Activated T-helper 1 cell treated with anti-CD3 and anti-CD28 coated beads, Interleukin-12 subunit alpha, Interleukin-12 subunit beta, Interleukin-2, Interleukin-4 antibody, amounts not matched to agents 30 ng/mL and 10 ng/mL and 1 ng/mL, durations not matched to agents 14 hours and 24 hours and 36 hours (primary cell): ENCODE measurements around the gene DCXR. TPM values are rescaled to one million over a fixed set of nuclear protein-coding genes. Genes with fewer than 3 reads are reported as not detected.

ENCODE experiments used
- DNase-seq: peaks from one replicate; pipeline ENCODE4 v3.0.0; 2021; ENCODE audit warnings: low spot score
- H3K27ac Mint-ChIP-seq: one replicate; pipeline ENCODE4 v1.8.0; 2021; ENCODE audit warnings: mild to moderate bottlenecking, mixed read lengths
- H3K27me3 Mint-ChIP-seq: one replicate; pipeline ENCODE4 v1.8.0; 2022; ENCODE audit warnings: mild to moderate bottlenecking, moderate library complexity, mixed read lengths; ENCODE audit not compliant: insufficient read depth
- H3K36me3 Mint-ChIP-seq: one replicate; pipeline ENCODE4 v1.8.0; 2021; ENCODE audit warnings: low read depth, mixed read lengths
- H3K4me1 Mint-ChIP-seq: one replicate; pipeline ENCODE4 v1.8.0; 2021; ENCODE audit warnings: low read depth, mixed read lengths
- H3K4me3 Mint-ChIP-seq: one replicate; pipeline ENCODE4 v1.8.0; 2021; ENCODE audit warnings: mild to moderate bottlenecking, moderate library complexity, mixed read lengths
- H3K9me3 Mint-ChIP-seq: one replicate; pipeline ENCODE4 v1.8.0; 2021; ENCODE audit warnings: mixed read lengths
- intact Hi-C: fragments of 100-400 bp; cut with micrococcal nuclease; formaldehyde crosslinking; loops from one replicate; pipeline ENCODE4 v1.15.1; 2024
- total RNA-seq: library from RNA; stranded (reverse); gene quantifications from 2 replicates; pipeline ENCODE4 v1.2.3, GENCODE V29; 2022

DCXR gene
- total RNA-seq: 123 and 125 TPM in 2 replicates

DNA sequence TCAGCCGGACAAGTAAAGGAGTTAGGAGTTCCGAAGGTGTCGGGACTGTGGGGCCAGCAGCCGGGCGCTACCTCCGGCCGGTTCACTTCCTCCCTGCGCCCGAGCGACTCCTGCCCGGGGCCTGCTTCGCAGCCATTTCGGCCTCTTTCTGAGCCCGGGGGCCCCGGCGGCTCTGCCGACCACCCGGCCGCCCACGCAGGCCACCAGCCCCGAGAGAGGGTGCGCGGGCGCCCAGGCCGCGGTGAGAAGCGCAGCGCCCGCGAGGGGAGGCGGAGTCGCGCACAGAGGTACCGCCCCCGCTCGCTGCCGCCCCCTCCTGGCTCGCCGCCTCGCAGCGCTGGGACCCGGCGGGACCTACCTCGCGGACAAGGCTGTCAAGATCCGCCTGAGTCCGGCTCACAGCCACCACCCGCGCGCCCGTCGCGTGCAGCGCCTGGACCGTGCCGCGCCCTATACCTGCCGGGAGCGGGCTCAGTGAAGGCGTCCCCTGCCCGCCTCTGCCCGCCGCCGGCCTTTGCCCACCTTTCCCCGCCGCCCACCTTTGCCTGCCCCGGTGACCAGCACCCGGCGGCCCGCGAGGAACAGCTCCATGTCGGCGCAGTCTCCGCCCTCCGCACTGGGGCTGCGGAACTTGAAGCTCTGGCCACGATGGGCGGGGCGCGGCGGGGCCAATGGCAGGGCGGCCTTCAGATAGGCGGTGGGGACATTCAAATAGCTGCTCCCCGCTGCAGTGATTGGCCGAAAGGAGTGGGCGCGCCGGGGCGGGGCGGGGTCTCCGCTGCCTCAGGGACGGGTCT is at the start of gene DCXR:
TSS of gene DCXR (minus strand) at position 606 of the 797 bp plus-strand sequence. CDS start at position 591, 15 bp downstream.
- Mint-ChIP-seq H3K4me1 (peaks cover 24% of the 10 kb centered on the region), H3K36me3 (peaks cover 11% of the 10 kb centered on the region), H3K9me3 (no peaks in the 10 kb centered on the region), H3K4me3 (peak within 1 kb of the TSS; percentile 85), H3K27me3 (peaks cover 2% of the 10 kb centered on the region), H3K27ac (peak within 1 kb of the TSS; percentile 93)
- intact Hi-C loops: loop anchor here (1.0 to 5.0 kb wide), 5 partner anchors 14 to 381 kb away; partner anchors contain the start of genes ARHGDIA, FASN, GPS1 and HEXD
- DNase-seq: peak; percentile 98

GRCh38 chr17:82085931-82086764 is 48.7 kb upstream of the DCXR start:
- H3K9me3 Mint-ChIP-seq: no peaks in the 10 kb centered on the region
- no peaks in the 10 kb centered on the region for H3K27me3 Mint-ChIP-seq
- H3K4me1 Mint-ChIP-seq: no peaks in the 10 kb centered on the region
- H3K4me3 Mint-ChIP-seq: no peak overlapping the region
- no peak overlapping the region for H3K27ac Mint-ChIP-seq
- H3K36me3 Mint-ChIP-seq: peaks cover 11% of the 10 kb centered on the region
- intact Hi-C loops: no loop called here
- DNase-seq: no peak

GRCh38 chr17:82085031-82085861 is 47.7 kb upstream of the DCXR start:
- no peaks in the 10 kb centered on the region for H3K4me1 Mint-ChIP-seq
- peaks cover 11% of the 10 kb centered on the region for H3K36me3 Mint-ChIP-seq
- no peaks in the 10 kb centered on the region for H3K9me3 Mint-ChIP-seq
- DNase-seq: no peak
- H3K4me3 Mint-ChIP-seq: no peak overlapping the region
- H3K27me3 Mint-ChIP-seq: no peaks in the 10 kb centered on the region
- intact Hi-C loops: no loop called here
- no peak overlapping the region for H3K27ac Mint-ChIP-seq

DNA sequence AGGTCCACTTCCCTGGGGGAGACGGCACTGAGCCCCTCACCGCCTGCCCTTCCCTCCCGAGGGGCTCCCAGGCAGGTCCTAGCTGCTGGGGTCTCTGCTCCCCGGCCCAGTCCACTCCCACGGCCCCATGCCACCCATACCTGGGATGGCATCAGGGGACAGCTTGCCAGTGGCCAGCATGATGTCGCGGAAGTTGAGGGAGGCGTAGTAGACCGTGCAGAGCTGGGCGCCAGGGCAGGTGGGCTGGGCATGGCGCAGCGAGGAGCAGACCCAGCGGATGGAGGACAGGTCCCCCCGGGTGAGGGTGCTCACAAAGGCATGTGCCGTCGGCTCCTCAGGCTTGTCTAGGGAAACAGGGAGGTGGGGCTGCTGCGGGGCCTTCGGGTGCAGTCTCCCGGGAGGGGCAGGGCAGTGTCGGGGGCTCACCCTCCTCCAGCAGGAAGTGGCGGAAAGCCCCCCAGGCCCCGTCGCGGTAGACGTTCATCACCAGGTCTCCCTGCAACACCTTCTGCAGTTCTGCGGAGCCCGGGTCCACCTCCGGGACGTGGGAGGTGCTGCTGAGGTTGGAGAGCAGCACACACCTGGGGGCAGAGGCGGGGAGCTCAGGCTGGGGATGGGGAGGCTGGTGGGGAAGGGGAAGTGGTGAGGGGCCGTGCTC is 47.0 kb upstream of the DCXR start:
- intact Hi-C loops: no loop called here
- no peaks in the 10 kb centered on the region for H3K27me3 Mint-ChIP-seq
- H3K4me3 Mint-ChIP-seq: no peak overlapping the region
- H3K27ac Mint-ChIP-seq: no peak overlapping the region
- no peaks in the 10 kb centered on the region for H3K9me3 Mint-ChIP-seq
- no peaks in the 10 kb centered on the region for H3K4me1 Mint-ChIP-seq
- DNase-seq: no peak
- peaks cover 12% of the 10 kb centered on the region for H3K36me3 Mint-ChIP-seq

DNA sequence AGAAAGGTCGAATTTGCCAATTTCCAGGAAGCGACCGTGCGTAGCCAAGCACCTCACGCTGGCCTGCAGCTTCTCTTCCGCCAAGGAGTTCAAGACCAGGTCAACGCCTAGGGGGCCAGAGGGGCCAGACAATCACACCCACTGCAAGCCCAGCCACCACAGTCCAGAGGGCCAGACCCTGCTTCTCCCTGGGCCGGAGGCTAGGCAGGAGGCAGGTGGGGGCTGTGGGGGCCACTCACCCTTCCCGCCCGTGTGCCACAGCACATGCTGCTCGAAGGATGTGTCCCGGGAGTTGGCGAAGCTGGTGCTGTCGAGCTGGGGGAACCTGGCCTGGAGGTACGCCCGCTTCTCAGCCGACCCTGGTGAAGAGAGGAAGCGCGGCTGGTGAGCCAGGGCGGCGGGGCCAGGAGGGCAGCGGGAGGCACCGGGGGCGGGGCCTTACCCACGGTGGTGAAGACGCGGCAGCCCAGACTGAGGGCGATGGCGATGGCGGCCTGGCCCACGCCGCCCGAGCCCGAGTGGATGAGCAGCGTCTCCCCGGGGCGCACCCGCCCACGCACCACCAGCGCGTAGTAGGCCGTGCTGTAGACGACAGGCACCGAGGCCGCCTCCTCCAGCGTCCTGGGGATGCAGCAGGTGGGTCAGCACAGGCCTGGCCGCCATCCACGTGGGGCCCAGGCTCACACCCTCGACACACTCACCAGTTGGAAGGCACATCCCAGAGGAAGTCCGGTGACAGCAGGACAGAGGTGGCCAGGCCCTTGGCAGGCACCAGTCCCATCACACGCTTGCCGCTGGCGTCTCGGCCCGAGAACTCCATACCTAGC is 46.2 kb upstream of the DCXR start:
- no peaks in the 10 kb centered on the region for H3K27me3 Mint-ChIP-seq
- no peak overlapping the region for H3K4me3 Mint-ChIP-seq
- H3K27ac Mint-ChIP-seq: no peak overlapping the region
- H3K36me3 Mint-ChIP-seq: peaks cover 12% of the 10 kb centered on the region
- no peaks in the 10 kb centered on the region for H3K9me3 Mint-ChIP-seq
- intact Hi-C loops: no loop called here
- no peaks in the 10 kb centered on the region for H3K4me1 Mint-ChIP-seq
- DNase-seq: no peak

- intact Hi-C loops: no loop called here
- Mint-ChIP-seq H3K27ac (no peak overlapping the region), H3K4me3 (no peak overlapping the region), H3K27me3 (no peaks in the 10 kb centered on the region), H3K4me1 (no peaks in the 10 kb centered on the region), H3K36me3 (peaks cover 12% of the 10 kb centered on the region), H3K9me3 (no peaks in the 10 kb centered on the region)
- no peak for DNase-seq
Observed at GRCh38 chr17:82083009-82083408, 45.5 kb upstream of the DCXR start.

- H3K4me3 Mint-ChIP-seq: no peak overlapping the region
Observed at GRCh38 chr17:82082456-82082855, 45.0 kb upstream of the DCXR start.

DNA sequence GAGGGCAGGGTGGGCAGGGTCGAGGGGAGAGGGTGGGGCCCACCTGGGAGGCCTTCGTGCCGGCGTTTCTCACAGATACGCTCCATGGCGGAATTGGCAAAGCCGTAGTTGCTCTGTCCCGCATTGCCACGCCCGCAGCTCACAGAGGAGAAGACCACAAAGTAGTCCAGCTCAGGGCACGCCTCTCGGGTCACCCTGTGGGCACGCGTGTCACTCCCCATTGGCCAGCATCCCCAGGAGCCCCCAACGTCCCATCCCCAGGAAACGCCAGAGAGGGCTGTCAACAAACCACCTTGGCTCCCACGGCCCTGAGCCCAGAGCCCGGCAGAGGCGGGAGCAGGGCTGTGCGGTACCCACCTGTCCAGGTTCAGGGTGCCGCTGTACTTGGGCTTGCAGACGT is 44.5 kb upstream of the DCXR start:
- intact Hi-C loops: no loop called here
- Mint-ChIP-seq H3K27me3 (no peaks in the 10 kb centered on the region), H3K36me3 (peaks cover 12% of the 10 kb centered on the region), H3K4me3 (no peak overlapping the region), H3K27ac (no peak overlapping the region), H3K9me3 (no peaks in the 10 kb centered on the region), H3K4me1 (no peaks in the 10 kb centered on the region)
- DNase-seq: no peak

More at GRCh38 chr17:82082456-82082855, 45.0 kb upstream of the DCXR start:
- no peaks in the 10 kb centered on the region for H3K4me1 Mint-ChIP-seq
- DNase-seq: no peak
- intact Hi-C loops: no loop called here
- peaks cover 12% of the 10 kb centered on the region for H3K36me3 Mint-ChIP-seq
- no peaks in the 10 kb centered on the region for H3K9me3 Mint-ChIP-seq
- H3K27ac Mint-ChIP-seq: no peak overlapping the region
- H3K27me3 Mint-ChIP-seq: no peaks in the 10 kb centered on the region

DNA sequence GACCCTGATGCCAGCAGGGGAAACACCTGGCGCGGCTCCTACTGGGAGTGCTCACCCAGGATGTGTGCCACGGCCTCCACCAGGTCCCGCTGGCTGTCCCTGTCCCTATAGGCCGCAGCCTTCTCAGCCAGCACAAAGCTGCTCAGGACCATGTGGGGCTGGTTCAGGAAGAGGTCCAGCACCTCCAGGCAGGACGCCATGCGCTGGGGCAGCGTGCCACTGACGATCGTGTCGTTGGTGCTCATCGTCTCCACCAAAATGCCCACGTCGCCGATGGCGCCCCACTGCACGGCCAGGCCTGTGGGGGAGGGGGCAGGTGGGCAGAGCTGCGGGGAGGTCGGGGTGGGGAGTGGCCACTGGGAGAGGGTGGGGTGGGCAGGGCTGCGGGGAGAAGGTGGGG is 44.0 kb upstream of the DCXR start:
- DNase-seq: no peak
- Mint-ChIP-seq H3K9me3 (no peaks in the 10 kb centered on the region), H3K4me3 (no peak overlapping the region), H3K36me3 (peaks cover 12% of the 10 kb centered on the region), H3K27me3 (no peaks in the 10 kb centered on the region), H3K4me1 (no peaks in the 10 kb centered on the region), H3K27ac (no peak overlapping the region)
- intact Hi-C loops: no loop called here

DNA sequence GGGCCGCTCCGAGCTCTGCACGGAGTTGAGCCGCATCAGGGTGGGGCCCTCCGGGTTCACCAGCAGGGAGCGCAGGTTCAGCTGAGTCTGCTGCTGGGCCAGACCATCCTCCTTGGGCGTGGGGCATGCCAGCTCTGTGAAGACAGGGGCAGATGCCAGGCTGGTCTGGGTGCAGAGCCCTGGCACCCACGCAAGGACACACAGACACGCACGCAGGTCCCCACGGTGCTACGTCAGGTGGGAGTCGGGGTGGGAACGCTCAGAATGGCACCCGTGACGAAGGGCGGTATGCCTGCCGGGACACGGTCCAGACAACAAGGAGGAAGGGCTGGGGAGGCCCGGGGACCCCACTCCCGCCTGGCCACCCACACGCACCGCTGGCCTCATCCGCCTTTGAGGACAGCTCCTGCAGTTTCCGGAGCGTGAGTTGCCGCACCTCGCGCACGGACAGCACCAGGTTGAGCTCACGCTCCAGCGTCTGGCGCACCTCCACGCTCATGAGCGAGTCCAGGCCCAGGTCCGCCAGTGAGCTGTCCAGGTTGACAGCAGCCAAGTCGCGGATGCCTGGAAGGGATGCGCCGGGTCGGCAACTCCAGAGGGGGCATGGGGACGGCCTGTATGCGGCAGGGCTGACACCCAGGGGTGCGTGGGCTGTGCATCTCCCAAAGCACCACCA is 43.4 kb upstream of the DCXR start:
- Mint-ChIP-seq H3K4me3 (no peak overlapping the region), H3K27me3 (no peaks in the 10 kb centered on the region), H3K9me3 (no peaks in the 10 kb centered on the region), H3K27ac (no peak overlapping the region), H3K4me1 (no peaks in the 10 kb centered on the region), H3K36me3 (peaks cover 12% of the 10 kb centered on the region)
- no peak for DNase-seq
- intact Hi-C loops: no loop called here

DNA sequence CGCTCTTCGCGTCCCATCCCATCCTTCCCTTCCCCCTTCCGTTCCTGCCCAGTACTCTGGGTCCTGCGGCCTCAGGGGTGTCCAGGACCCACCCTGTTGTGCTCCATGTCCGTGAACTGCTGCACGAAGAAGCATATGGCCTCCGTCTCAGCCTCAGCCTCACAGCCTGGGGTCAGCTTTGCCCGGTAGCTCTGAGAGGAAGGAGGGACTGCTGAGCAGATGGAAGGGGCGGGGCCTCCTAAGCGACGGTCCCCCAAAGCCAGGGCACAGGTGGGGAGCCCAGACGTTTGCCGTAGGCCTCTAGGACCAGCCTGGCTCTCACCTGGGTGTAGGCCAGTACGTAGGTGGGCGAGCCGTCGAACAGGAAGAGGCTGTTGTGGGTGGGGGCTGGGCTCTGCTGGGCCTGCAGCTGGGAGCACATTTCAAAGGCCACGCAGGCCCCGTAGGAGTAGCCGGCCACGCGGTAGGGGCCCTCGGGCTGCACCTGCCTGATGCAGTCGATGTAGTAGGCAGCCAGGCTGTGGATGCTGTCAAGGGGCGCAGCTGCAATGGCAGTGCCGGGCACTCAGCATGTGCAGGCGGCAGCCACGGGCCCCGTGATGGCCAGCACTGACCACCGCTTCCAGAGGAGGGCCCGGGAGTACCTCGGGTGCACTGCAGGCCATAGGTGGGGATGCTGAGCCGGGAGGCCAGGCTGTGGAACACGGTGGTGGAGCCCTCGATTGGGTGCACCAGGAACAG is 42.7 kb upstream of the DCXR start:
- Mint-ChIP-seq H3K4me1 (no peaks in the 10 kb centered on the region), H3K36me3 (peaks cover 12% of the 10 kb centered on the region), H3K9me3 (no peaks in the 10 kb centered on the region), H3K27ac (no peak overlapping the region), H3K4me3 (no peak overlapping the region), H3K27me3 (no peaks in the 10 kb centered on the region)
- DNase-seq: no peak
- intact Hi-C loops: no loop called here
